Uterus (tissue), 2 donors: Measurements from ENCODE around the gene S100A14.

Source experiments
- CTCF ChIP-seq, 4 experiments: fragments of 200-600 bp in 2 of 4; fragments of 450-650 bp in 2 of 4; sonication (generic) in 2 of 4; IDR thresholded peaks; one replicate each; pipeline ENCODE4 v1.5.1; 2016 to 2019; ENCODE audit warnings: antibody characterized with exemption in 4 of 4, mild to moderate bottlenecking in 2 of 4, moderate library complexity in 1 of 4
- POLR2A ChIP-seq, 2 donors: fragments of 450-650 bp; IDR thresholded peaks; one replicate each; pipeline ENCODE4 v1.6.1; 2016; ENCODE audit warnings: antibody characterized with exemption in 2 of 2, mild to moderate bottlenecking in 1 of 2, moderate library complexity in 1 of 2

- TF ChIP-seq CTCF (IDR thresholded peaks at IDR 0.05) = no peak
- no peak for TF ChIP-seq POLR2A (IDR thresholded peaks at IDR 0.05)
Measured at GRCh38 chr1:153598309-153599172, 17.6 kb downstream of the S100A14 start.
